B cell (primary cell): ENCODE data around the gene ERLIN1. TPM values are rescaled to one million over a fixed set of nuclear protein-coding genes. Genes with fewer than 3 reads are reported as not detected.

Experiments
- ATAC-seq: fragments of 200-7000 bp; cut with Tn5 transposase; one replicate; pipeline ENCODE4 v1.10.0; 2021; ENCODE audit warnings: low read depth, mild to moderate bottlenecking, moderate number of reproducible peaks, moderate library complexity
- CTCF ChIA-PET: fragments of 350-600 bp; sonication (Branson Sonifier 250); formaldehyde crosslinking; loops from one replicate; lab custom pipeline; 2021; ENCODE audit warnings: antibody characterized with exemption, inconsistent platforms; lab: Charles Lee
- POLR2A ChIA-PET: fragments of 350-600 bp; sonication (Branson Sonifier 250); formaldehyde crosslinking; loops from one replicate; lab custom pipeline; 2021; ENCODE audit warnings: antibody characterized with exemption; lab: Charles Lee
- DNase-seq: peaks from one replicate; pipeline ENCODE4 v3.0.0; 2013
- H2AFZ ChIP-seq: 2 replicates; pipeline ENCODE4 v1.6.1; 2012; ENCODE audit warnings: mild to moderate bottlenecking, low read depth, low read length; ENCODE audit not compliant: insufficient read depth, poor library complexity, severe bottlenecking
- H3K27ac ChIP-seq, 2 donors: 1 replicate in 1 of 2; 2 replicates in 1 of 2; pipeline ENCODE4 v1.5.1; 2012 to 2013; ENCODE audit warnings: low read length in 2 of 2, mild to moderate bottlenecking in 2 of 2, moderate library complexity in 1 of 2
- H3K27me3 ChIP-seq, 4 experiments: fragments of 200-600 bp in 1 of 4; sonication (generic) in 1 of 4; replicated peaks in 1 of 4; 1 replicate in 2 of 4; 2 replicates in 2 of 4; pipeline versions ENCODE4 v1.6.1 to v1.7.0; 2013 to 2016; ENCODE audit warnings: low read length in 3 of 4, mild to moderate bottlenecking in 2 of 4, mixed read lengths in 1 of 4, moderate library complexity in 1 of 4; ENCODE audit not compliant: insufficient read depth in 4 of 4, control insufficient read depth in 3 of 4; ENCODE audit errors: control extremely low read depth in 1 of 4
- H3K36me3 ChIP-seq, 2 experiments: replicated peaks in 1 of 2; 1 replicate in 1 of 2; 2 replicates in 1 of 2; pipeline versions ENCODE4 v1.6.1 to v1.7.1; 2013; ENCODE audit warnings: low read length in 1 of 2; ENCODE audit not compliant: insufficient read depth in 2 of 2, control insufficient read depth in 1 of 2; ENCODE audit errors: control extremely low read depth in 1 of 2, extremely low read depth in 1 of 2
- H3K4me1 ChIP-seq, 2 donors: fragments of 200-600 bp in 1 of 2; sonication (generic) in 1 of 2; 1 replicate in 1 of 2; 2 replicates in 1 of 2; pipeline versions ENCODE4 v1.5.1 to v1.6.1; 2013 to 2017; ENCODE audit warnings: low read length in 2 of 2; ENCODE audit not compliant: control insufficient read depth in 2 of 2, insufficient read depth in 2 of 2
- H3K4me2 ChIP-seq: replicated peaks from 2 replicates; pipeline ENCODE3; 2012; ENCODE audit warnings: mild to moderate bottlenecking, low read depth, low read length; ENCODE audit not compliant: poor library complexity, severe bottlenecking
- H3K4me3 ChIP-seq, 5 experiments: fragments of 200-600 bp in 1 of 5; sonication (generic) in 1 of 5; 1 replicate in 3 of 5; 2 replicates in 2 of 5; pipeline versions ENCODE4 v1.5.1 to v1.7.0; 2011 to 2016; ENCODE audit warnings: low read length in 4 of 5, mild to moderate bottlenecking in 4 of 5, low read depth in 2 of 5, control low read depth in 1 of 5, moderate library complexity in 1 of 5; ENCODE audit not compliant: insufficient read depth in 1 of 5; ENCODE audit errors: control extremely low read depth in 1 of 5, extremely low read depth in 1 of 5
- H3K79me2 ChIP-seq: fragments of 200-600 bp; sonication (generic); one replicate; pipeline ENCODE4 v1.6.0; 2016; ENCODE audit warnings: low read length; ENCODE audit not compliant: control insufficient read depth, insufficient read depth
- H3K9ac ChIP-seq: fragments of 200-600 bp; sonication (generic); 2 replicates; pipeline ENCODE4 v1.6.1; 2017; ENCODE audit warnings: mild to moderate bottlenecking, low read length, moderate library complexity
- H3K9me3 ChIP-seq, 3 donors: one replicate each; pipeline versions ENCODE4 v1.6.1 to v1.7.1; 2013; ENCODE audit warnings: low read length in 2 of 3; ENCODE audit not compliant: control insufficient read depth in 2 of 3, insufficient read depth in 1 of 3; ENCODE audit errors: control extremely low read depth in 1 of 3
- H4K20me1 ChIP-seq: 2 replicates; pipeline ENCODE4 v1.6.0; 2012; ENCODE audit warnings: mild to moderate bottlenecking, low read length; ENCODE audit not compliant: insufficient read depth, control insufficient read depth, poor library complexity, severe bottlenecking
- H3K27ac Mint-ChIP-seq: one replicate; pipeline ENCODE4 v1.8.0; 2021; ENCODE audit warnings: mixed read lengths
- H3K27me3 Mint-ChIP-seq: one replicate; pipeline ENCODE4 v1.8.0; 2021; ENCODE audit warnings: mixed read lengths
- H3K4me1 Mint-ChIP-seq: one replicate; pipeline ENCODE4 v1.8.0; 2021; ENCODE audit warnings: mixed read lengths
- H3K4me3 Mint-ChIP-seq: one replicate; pipeline ENCODE4 v1.8.0; 2021; ENCODE audit warnings: mixed read lengths
- H3K9me3 Mint-ChIP-seq: one replicate; pipeline ENCODE4 v1.8.0; 2022; ENCODE audit warnings: mixed read lengths; ENCODE audit not compliant: insufficient read depth
- CTCF ChIP-seq: fragments of 200-600 bp; IDR thresholded peaks from one replicate; pipeline ENCODE4 v1.8.0; 2022; ENCODE audit warnings: antibody characterized with exemption, mild to moderate bottlenecking
- EZH2 ChIP-seq: IDR thresholded peaks from 2 replicates; pipeline ENCODE4 v1.6.1; 2012; ENCODE audit warnings: borderline replicate concordance, low read depth, mild to moderate bottlenecking, moderate library complexity, low read length; ENCODE audit not compliant: insufficient read depth, poor library complexity, severe bottlenecking
- WGBS: methylation state at CpG from one replicate; pipeline ENCODE4 v1.1.5; 2013; ENCODE audit warnings: missing lambda C conversion rate; ENCODE audit not compliant: insufficient coverage; 5-methylcytosine and 5-hydroxymethylcytosine counted together
- intact Hi-C: fragments of 100-400 bp; cut with micrococcal nuclease; formaldehyde crosslinking; loops from one replicate; pipeline ENCODE4 v1.10.0; 2022
- polyA plus RNA-seq: library from polyadenylated mRNA; depleted of rRNA; stranded (reverse); fragments of >200 nt; gene quantifications from 2 replicates; pipeline ENCODE4 v1.2.3, GENCODE V29; 2012
- total RNA-seq, 2 donors: library from RNA; stranded (reverse); fragments of 120-200 nt in 1 of 2; gene quantifications; 1 replicate in 1 of 2; 2 replicates in 1 of 2; pipeline versions ENCODE4 v1.2.3 to v1.2.4, GENCODE V29; 2013 to 2022

Gene ERLIN1
- total and polyA plus RNA-seq, 2 donors (not counting 1 experiment from before 2014, with no cell fraction given): 4.3 to 9.0 TPM

- Histone ChIP-seq H3K4me1 (no peaks in the 10 kb centered on the region), H3K4me3 (no peak overlapping the region), H3K79me2 (no peaks in the 10 kb centered on the region), H3K9ac (no peak overlapping the region), H4K20me1 (no peaks in the 10 kb centered on the region), H3K27me3 (peaks cover 0 to 3% (median 0%) of the 10 kb centered on the region in 4 experiments), H3K4me2 (no peak overlapping the region), H2AFZ (no peak overlapping the region), H3K9me3 (no peaks in the 10 kb centered on the region), H3K27ac (no peak overlapping the region), H3K36me3 (no peaks in the 10 kb centered on the region)
- DNase-seq: no peak
- intact Hi-C loops: no loop called here
- Mint-ChIP-seq H3K4me3 (no peak overlapping the region), H3K27me3 (peaks cover 32% of the 10 kb centered on the region), H3K4me1 (no peaks in the 10 kb centered on the region), H3K27ac (no peak overlapping the region), H3K9me3 (no peaks in the 10 kb centered on the region)
- TF ChIP-seq EZH2 (no peak), CTCF (no peak)
- ATAC-seq: no peak
- 100% methylated on average over 1 of the region's 2 CpGs for WGBS
- ChIA-PET POLR2A (no interaction called here), CTCF (no interaction called here)
Measured at GRCh38 chr10:100120550-100120949, 65.3 kb downstream of the ERLIN1 start.

DNA sequence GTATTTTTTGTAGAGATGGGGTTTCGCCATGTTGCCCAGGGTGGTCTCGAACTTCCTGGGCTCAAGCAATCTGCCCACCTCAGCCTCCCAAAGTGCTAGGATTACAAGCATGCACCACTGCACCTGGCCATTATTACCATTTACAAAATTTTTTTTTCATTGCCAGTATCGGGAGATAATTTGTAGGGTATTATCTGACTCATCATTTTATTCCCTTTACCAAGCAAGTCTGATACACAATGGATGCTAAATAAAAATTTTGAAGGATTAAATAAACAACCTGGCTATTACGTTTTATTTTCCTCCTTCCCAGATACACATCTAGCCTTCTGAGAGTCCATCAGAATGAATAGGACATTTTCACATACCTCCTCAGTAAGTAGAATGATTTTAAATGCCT, 66.1 kb downstream of the ERLIN1 start:
- ChIA-PET CTCF (interaction anchor here (0.6 kb wide), 1 partner anchor 157 kb away, joined by 3 read pairs; no protein-coding TSS in a partner anchor), POLR2A (no interaction called here)
- Histone ChIP-seq H3K79me2 (no peaks in the 10 kb centered on the region), H3K4me2 (no peak overlapping the region), H4K20me1 (no peaks in the 10 kb centered on the region), H3K4me3 (no peak overlapping the region), H2AFZ (no peak overlapping the region), H3K36me3 (no peaks in the 10 kb centered on the region), H3K9me3 (no peaks in the 10 kb centered on the region), H3K27me3 (peaks cover 0 to 3% (median 0%) of the 10 kb centered on the region in 4 experiments), H3K4me1 (no peaks in the 10 kb centered on the region), H3K9ac (no peak overlapping the region), H3K27ac (no peak overlapping the region)
- TF ChIP-seq EZH2 (no peak), CTCF (no peak)
- Mint-ChIP-seq H3K4me3 (no peak overlapping the region), H3K9me3 (no peaks in the 10 kb centered on the region), H3K27me3 (peaks cover 37% of the 10 kb centered on the region), H3K27ac (no peak overlapping the region), H3K4me1 (no peaks in the 10 kb centered on the region)
- DNase-seq (no peak), ATAC-seq (no peak)
- WGBS: no CpG with 5 or more reads among the region's 4 CpGs
- intact Hi-C loops: no loop called here
